ENCODE results near the gene SPIRE2.

The SPIRE2 gene

GRCh38 chr16:89861648-89862047 is 33.4 kb downstream of the SPIRE2 start:
- Histone ChIP-seq H3K36me3 (ENCODE audit: control insufficient read depth in 1 of 2, insufficient read depth in 2 of 2, low read length in 2 of 2) (peaks cover 24 to 32% of the 10 kb centered on the region in 2 experiments), H2BK120ac (ENCODE audit: insufficient read depth, low read length, poor library complexity) (no peak overlapping the region), H2BK12ac (ENCODE audit: low read length) (no peak overlapping the region), H2AK5ac (ENCODE audit: low read length) (no peak overlapping the region), H4K8ac (ENCODE audit: low read depth, low read length) (no peak overlapping the region), H3K9me3 (ENCODE audit: insufficient read depth, low read depth, low read length) (peaks cover 2% of the 10 kb centered on the region), H3K23ac (ENCODE audit: low read length) (no peak overlapping the region), H3K4ac (ENCODE audit: low read depth, low read length) (no peak overlapping the region), H3K4me1 (ENCODE audit: control insufficient read depth in 1 of 2, insufficient read depth in 2 of 2, low read length in 2 of 2) (peaks cover 11 to 13% of the 10 kb centered on the region in 2 experiments), H3K79me2 (ENCODE audit: control insufficient read depth, insufficient read depth, low read length, poor library complexity) (no peaks in the 10 kb centered on the region), H3K18ac (ENCODE audit: low read length) (no peak overlapping the region), H3K27me3 (ENCODE audit: insufficient read depth, low read length) (no peaks in the 10 kb centered on the region), H4K12ac (ENCODE audit: low read depth, low read length) (no peak overlapping the region), H3K9ac (ENCODE audit: low read length) (no peak overlapping the region), H4K91ac (ENCODE audit: low read depth, low read length) (no peak overlapping the region), H3K4me3 (ENCODE audit: low read depth, low read length) (no peak overlapping the region), H3K4me2 (ENCODE audit: low read length) (no peak overlapping the region), H3K14ac (ENCODE audit: low read length) (no peak overlapping the region), H3K79me1 (ENCODE audit: low read length) (no peaks in the 10 kb centered on the region), H2BK5ac (ENCODE audit: low read depth, low read length, poor library complexity) (no peak overlapping the region), H2AFZ (ENCODE audit: insufficient read depth, low read length, poor library complexity) (no peak overlapping the region), H3K27ac (ENCODE audit: low read depth, low read length) (no peak overlapping the region)
- WGBS (ENCODE audit: extremely low coverage, insufficient coverage, insufficient read length), result no CpG with 5 or more reads among the region's 12 CpGs
- DNase-seq, result no peak

- no peaks in the 10 kb centered on the region for H3K27me3 ChIP-seq (ENCODE audit: insufficient read depth, low read length)
- H4K8ac ChIP-seq (ENCODE audit: low read depth, low read length), result no peak overlapping the region
- no peak overlapping the region for H2BK12ac ChIP-seq (ENCODE audit: low read length)
- no peak overlapping the region for H3K9ac ChIP-seq (ENCODE audit: low read length)
- no peak overlapping the region for H2AFZ ChIP-seq (ENCODE audit: insufficient read depth, low read length, poor library complexity)
- H3K4me1 ChIP-seq (ENCODE audit: control insufficient read depth in 1 of 2, insufficient read depth in 2 of 2, low read length in 2 of 2), result peaks cover 11 to 13% of the 10 kb centered on the region in 2 experiments
- H3K4me2 ChIP-seq (ENCODE audit: low read length), result no peak overlapping the region
- H2BK120ac ChIP-seq (ENCODE audit: insufficient read depth, low read length, poor library complexity), result no peak overlapping the region
- no peak overlapping the region for H2AK5ac ChIP-seq (ENCODE audit: low read length)
- H3K9me3 ChIP-seq (ENCODE audit: insufficient read depth, low read depth, low read length), result peaks cover 5% of the 10 kb centered on the region
- no peak overlapping the region for H3K4ac ChIP-seq (ENCODE audit: low read depth, low read length)
- H3K23ac ChIP-seq (ENCODE audit: low read length), result no peak overlapping the region
- no peak for DNase-seq
- no peak overlapping the region for H3K14ac ChIP-seq (ENCODE audit: low read length)
- H3K79me2 ChIP-seq (ENCODE audit: control insufficient read depth, insufficient read depth, low read length, poor library complexity), result no peaks in the 10 kb centered on the region
- no peak overlapping the region for H4K12ac ChIP-seq (ENCODE audit: low read depth, low read length)
- H3K27ac ChIP-seq (ENCODE audit: low read depth, low read length), result no peak overlapping the region
- no peak overlapping the region for H3K4me3 ChIP-seq (ENCODE audit: low read depth, low read length)
- WGBS (ENCODE audit: extremely low coverage, insufficient coverage, insufficient read length), result no CpG with 5 or more reads among the region's 6 CpGs
- no peak overlapping the region for H3K18ac ChIP-seq (ENCODE audit: low read length)
- H3K36me3 ChIP-seq (ENCODE audit: control insufficient read depth in 1 of 2, insufficient read depth in 2 of 2, low read length in 2 of 2), result peaks cover 24 to 35% of the 10 kb centered on the region in 2 experiments
- no peak overlapping the region for H2BK5ac ChIP-seq (ENCODE audit: low read depth, low read length, poor library complexity)
- H3K79me1 ChIP-seq (ENCODE audit: low read length), result no peaks in the 10 kb centered on the region
- H4K91ac ChIP-seq (ENCODE audit: low read depth, low read length), result no peak overlapping the region
These were observed 34.5 kb downstream of the SPIRE2 start for GRCh38 chr16:89862732-89863131.

- Histone ChIP-seq H3K14ac (ENCODE audit: low read length) (no peak overlapping the region), H3K4me1 (ENCODE audit: control insufficient read depth in 1 of 2, insufficient read depth in 2 of 2, low read length in 2 of 2) (peaks cover 11 to 13% of the 10 kb centered on the region in 2 experiments), H3K27ac (ENCODE audit: low read depth, low read length) (peak overlapping the region; percentile 35), H3K79me1 (ENCODE audit: low read length) (no peaks in the 10 kb centered on the region), H2BK5ac (ENCODE audit: low read depth, low read length, poor library complexity) (no peak overlapping the region), H3K18ac (ENCODE audit: low read length) (no peak overlapping the region), H3K4ac (ENCODE audit: low read depth, low read length) (no peak overlapping the region), H3K23ac (ENCODE audit: low read length) (no peak overlapping the region), H2BK12ac (ENCODE audit: low read length) (peak overlapping the region; percentile 21), H3K9ac (ENCODE audit: low read length) (no peak overlapping the region), H4K8ac (ENCODE audit: low read depth, low read length) (peak overlapping the region; percentile 3), H3K4me2 (ENCODE audit: low read length) (no peak overlapping the region), H3K4me3 (ENCODE audit: low read depth, low read length) (no peak overlapping the region), H3K36me3 (ENCODE audit: control insufficient read depth in 1 of 2, insufficient read depth in 2 of 2, low read length in 2 of 2) (peaks cover 18 to 30% of the 10 kb centered on the region in 2 experiments), H2BK120ac (ENCODE audit: insufficient read depth, low read length, poor library complexity) (no peak overlapping the region), H3K9me3 (ENCODE audit: insufficient read depth, low read depth, low read length) (peaks cover 7% of the 10 kb centered on the region), H4K12ac (ENCODE audit: low read depth, low read length) (peak overlapping the region; percentile 23), H3K79me2 (ENCODE audit: control insufficient read depth, insufficient read depth, low read length, poor library complexity) (no peaks in the 10 kb centered on the region), H2AFZ (ENCODE audit: insufficient read depth, low read length, poor library complexity) (no peak overlapping the region), H4K91ac (ENCODE audit: low read depth, low read length) (peak overlapping the region; percentile 29), H2AK5ac (ENCODE audit: low read length) (no peak overlapping the region), H3K27me3 (ENCODE audit: insufficient read depth, low read length) (no peaks in the 10 kb centered on the region)
- peak; percentile 35 to 77 for DNase-seq
- no CpG with 5 or more reads among the region's 21 CpGs for WGBS (ENCODE audit: extremely low coverage, insufficient coverage, insufficient read length)
These were observed 35.7 kb downstream of the SPIRE2 start for GRCh38 chr16:89863741-89864526.

- WGBS (ENCODE audit: extremely low coverage, insufficient coverage, insufficient read length), result no CpG with 5 or more reads among the region's 5 CpGs
- no peak overlapping the region for H3K18ac ChIP-seq (ENCODE audit: low read length)
These were observed 36.2 kb downstream of the SPIRE2 start for GRCh38 chr16:89864527-89864820.

More at GRCh38 chr16:89864527-89864820, 36.2 kb downstream of the SPIRE2 start:
- Histone ChIP-seq H3K4me1 (ENCODE audit: control insufficient read depth in 1 of 2, insufficient read depth in 2 of 2, low read length in 2 of 2) (peaks cover 11 to 13% of the 10 kb centered on the region in 2 experiments), H2BK12ac (ENCODE audit: low read length) (no peak overlapping the region), H3K27ac (ENCODE audit: low read depth, low read length) (peak overlapping the region; percentile 24), H3K4me3 (ENCODE audit: low read depth, low read length) (no peak overlapping the region), H2AK5ac (ENCODE audit: low read length) (no peak overlapping the region), H3K36me3 (ENCODE audit: control insufficient read depth in 1 of 2, insufficient read depth in 2 of 2, low read length in 2 of 2) (peaks cover 18 to 30% of the 10 kb centered on the region in 2 experiments), H3K27me3 (ENCODE audit: insufficient read depth, low read length) (no peaks in the 10 kb centered on the region), H2BK5ac (ENCODE audit: low read depth, low read length, poor library complexity) (no peak overlapping the region), H3K4me2 (ENCODE audit: low read length) (no peak overlapping the region), H4K12ac (ENCODE audit: low read depth, low read length) (no peak overlapping the region), H2AFZ (ENCODE audit: insufficient read depth, low read length, poor library complexity) (no peak overlapping the region), H4K8ac (ENCODE audit: low read depth, low read length) (no peak overlapping the region), H3K79me1 (ENCODE audit: low read length) (no peaks in the 10 kb centered on the region), H3K9ac (ENCODE audit: low read length) (no peak overlapping the region), H3K79me2 (ENCODE audit: control insufficient read depth, insufficient read depth, low read length, poor library complexity) (no peaks in the 10 kb centered on the region), H3K4ac (ENCODE audit: low read depth, low read length) (no peak overlapping the region), H3K23ac (ENCODE audit: low read length) (no peak overlapping the region), H3K14ac (ENCODE audit: low read length) (no peak overlapping the region), H4K91ac (ENCODE audit: low read depth, low read length) (no peak overlapping the region), H3K9me3 (ENCODE audit: insufficient read depth, low read depth, low read length) (peaks cover 7% of the 10 kb centered on the region), H2BK120ac (ENCODE audit: insufficient read depth, low read length, poor library complexity) (no peak overlapping the region)
- peak in 1 of 2 donors; percentile 80 for DNase-seq
